GM23338 (cell line): ENCODE measurements around the gene LRIF1. TPM values are rescaled to one million over a fixed set of nuclear protein-coding genes. Genes with fewer than 3 reads are reported as not detected.

Experiments used
- ATAC-seq: fragments of 200-7000 bp; cut with Tn5 transposase; 3 replicates; pipeline ENCODE4 v1.9.1; 2020
- DNase-seq: peaks from one replicate; pipeline ENCODE4 v3.0.0-alpha.2; 2015; ENCODE audit warnings: low spot score
- H2AFZ ChIP-seq: fragments of 200-600 bp; sonication (generic); 2 replicates; pipeline ENCODE4 v1.8.0; 2016; ENCODE audit warnings: antibody characterized with exemption, mild to moderate bottlenecking, moderate library complexity
- H3F3A ChIP-seq: fragments of 200-600 bp; sonication (generic); replicated peaks from 2 replicates; pipeline ENCODE4 v1.8.0; 2017; ENCODE audit warnings: antibody characterized with exemption, mixed run types, low read depth
- H3K27ac ChIP-seq: fragments of 200-600 bp; sonication (generic); 2 replicates; pipeline ENCODE4 v1.6.1; 2016; ENCODE audit warnings: low read depth
- H3K27me3 ChIP-seq: fragments of 200-600 bp; sonication (generic); 2 replicates; pipeline ENCODE4 v1.8.0; 2016; ENCODE audit warnings: mild to moderate bottlenecking, mixed run types, moderate library complexity; ENCODE audit not compliant: insufficient read depth
- H3K36me3 ChIP-seq: fragments of 200-600 bp; sonication (generic); 2 replicates; pipeline ENCODE4 v1.8.0; 2016; ENCODE audit warnings: mild to moderate bottlenecking; ENCODE audit not compliant: insufficient read depth
- H3K4me1 ChIP-seq: fragments of 200-600 bp; sonication (generic); 2 replicates; pipeline ENCODE4 v1.8.0; 2016; ENCODE audit warnings: mild to moderate bottlenecking, moderate library complexity; ENCODE audit not compliant: insufficient read depth
- H3K4me2 ChIP-seq: fragments of 200-600 bp; sonication (generic); 2 replicates; pipeline ENCODE4 v1.7.1; 2017; ENCODE audit warnings: mixed run types
- H3K4me3 ChIP-seq: fragments of 200-600 bp; sonication (generic); 2 replicates; pipeline ENCODE4 v1.6.1; 2016; ENCODE audit warnings: mixed run types
- H3K79me2 ChIP-seq: fragments of 200-600 bp; sonication (generic); replicated peaks from 2 replicates; pipeline ENCODE4 v1.8.0; 2017; ENCODE audit warnings: mild to moderate bottlenecking; ENCODE audit not compliant: insufficient read depth
- H3K9me2 ChIP-seq: fragments of 200-600 bp; sonication (generic); 2 replicates; pipeline ENCODE4 v1.8.0; 2017; ENCODE audit not compliant: insufficient read depth
- H4K20me1 ChIP-seq: fragments of 200-600 bp; sonication (generic); replicated peaks from 2 replicates; pipeline ENCODE4 v1.8.0; 2017; ENCODE audit warnings: mild to moderate bottlenecking; ENCODE audit not compliant: insufficient read depth
- H3K27ac Mint-ChIP-seq: 2 replicates; pipeline ENCODE4 v1.8.0; 2020; ENCODE audit warnings: inconsistent platforms, mild to moderate bottlenecking, moderate library complexity, mixed read lengths
- H3K27me3 Mint-ChIP-seq: 3 replicates; pipeline ENCODE4 v1.8.0; 2022; ENCODE audit warnings: low read depth, mild to moderate bottlenecking, moderate library complexity, mixed read lengths, inconsistent platforms; ENCODE audit not compliant: insufficient read depth, poor library complexity
- H3K36me3 Mint-ChIP-seq: 3 replicates; pipeline ENCODE4 v1.8.0; 2021; ENCODE audit warnings: low read depth, mild to moderate bottlenecking, inconsistent platforms, moderate library complexity, mixed read lengths
- H3K4me1 Mint-ChIP-seq: 3 replicates; pipeline ENCODE4 v1.8.0; 2020; ENCODE audit warnings: mild to moderate bottlenecking, inconsistent platforms, mixed read lengths
- H3K4me3 Mint-ChIP-seq: 3 replicates; pipeline ENCODE4 v1.8.0; 2021; ENCODE audit warnings: moderate library complexity, mild to moderate bottlenecking, inconsistent platforms, mixed read lengths
- H3K9me3 Mint-ChIP-seq: 3 replicates; pipeline ENCODE4 v1.8.0; 2020; ENCODE audit warnings: moderate library complexity, mild to moderate bottlenecking, inconsistent platforms, mixed read lengths
- CREB1 ChIP-seq: fragments of 250-450 bp; sonication (Bioruptor Pico); IDR thresholded peaks from 2 replicates; pipeline ENCODE4 v1.5.0; 2020; ENCODE audit warnings: low read depth, mild to moderate bottlenecking, moderate library complexity
- ETS1 ChIP-seq: IDR thresholded peaks from 2 replicates; pipeline ENCODE4 v1.6.1; 2016; ENCODE audit warnings: antibody characterized with exemption
- EZH2 ChIP-seq: fragments of 200-600 bp; sonication (generic); IDR thresholded peaks from one replicate; pipeline ENCODE4 v1.8.0; 2017; ENCODE audit warnings: antibody characterized with exemption, mild to moderate bottlenecking, low read depth; ENCODE audit not compliant: unreplicated experiment
- REST ChIP-seq: IDR thresholded peaks from one replicate; pipeline ENCODE4 v1.6.1; 2018; ENCODE audit warnings: antibody characterized with exemption; ENCODE audit not compliant: unreplicated experiment
- ZNF462 ChIP-seq: fragments of 250-450 bp; sonication (Bioruptor Pico); IDR thresholded peaks from 2 replicates; pipeline ENCODE4 v1.5.0; 2020; ENCODE audit warnings: mild to moderate bottlenecking, moderate library complexity
- polyA plus RNA-seq: library from polyadenylated mRNA; unstranded; fragments of >200 nt; fragmentation: Nextera tagmentation; extraction: Ambion mirVana; gene quantifications from 2 replicates; pipeline ENCODE4 v1.2.1, GENCODE V29; 2016
- total RNA-seq: library from RNA; depleted of rRNA; stranded (reverse); fragments of >200 nt; shearing (Covaris generic); gene quantifications from 2 replicates; pipeline ENCODE4 v1.2.3, GENCODE V29; 2014

Gene LRIF1
- total and polyA plus RNA-seq, 2 experiments from 2014 or later: 32.6 to 37.9 TPM

- TF ChIP-seq ZNF462 (no peak), ETS1 (no peak)
Observed at GRCh38 chr1:111008031-111008430, 44.3 kb upstream of the LRIF1 start (continued).

GRCh38 chr1:111006556-111006955 lies 42.8 kb upstream of the LRIF1 start:
- H3K9me3 Mint-ChIP-seq: peaks cover 77% of the 10 kb centered on the region
- TF ChIP-seq CREB1 (no peak), REST (no peak), EZH2 (no peak)

More at GRCh38 chr1:111006556-111006955, 42.8 kb upstream of the LRIF1 start:
- Histone ChIP-seq H3K79me2 (no peaks in the 10 kb centered on the region), H3K27ac (no peak overlapping the region), H3K9me2 (no peaks in the 10 kb centered on the region), H3K4me2 (no peak overlapping the region), H3K27me3 (no peaks in the 10 kb centered on the region), H3K4me1 (no peaks in the 10 kb centered on the region), H3K4me3 (no peak overlapping the region), H2AFZ (no peak overlapping the region), H3K36me3 (no peaks in the 10 kb centered on the region), H4K20me1 (no peaks in the 10 kb centered on the region), H3F3A (no peaks in the 10 kb centered on the region)
- ATAC-seq: no peak
- DNase-seq: no peak
- Mint-ChIP-seq H3K27me3 (peaks cover 3% of the 10 kb centered on the region), H3K27ac (no peak overlapping the region), H3K4me3 (no peak overlapping the region), H3K4me1 (no peaks in the 10 kb centered on the region), H3K36me3 (peaks cover 3% of the 10 kb centered on the region; the same call in 2 of the 3 replicates)
